Heart left ventricle (tissue), 16 donors: ENCODE measurements around the gene MIB1. TPM values are rescaled to one million over a fixed set of nuclear protein-coding genes. Genes with fewer than 3 reads are reported as not detected.

Experiments
- ATAC-seq, 4 donors: fragments of 200-7000 bp; cut with Tn5 transposase; one replicate each; pipeline ENCODE4 v1.9.1; 2020 to 2022; ENCODE audit warnings: moderate library complexity in 4 of 4, mild to moderate bottlenecking in 3 of 4, moderate number of reproducible peaks in 1 of 4
- DNase-seq, 5 donors: peaks; one replicate each; pipeline ENCODE4 v3.0.0-alpha.2; 2020
- H3K27ac ChIP-seq, 12 donors: fragments of 200-600 bp; sonication (generic) in 4 of 12; one replicate each; pipeline versions ENCODE4 v1.5.0 to v1.8.0; 2016 to 2022; ENCODE audit warnings: mild to moderate bottlenecking in 2 of 12
- H3K27me3 ChIP-seq, 9 donors: fragments of 200-600 bp; sonication (generic) in 2 of 9; one replicate each; pipeline versions ENCODE4 v1.5.1 to v1.8.0; 2016 to 2022; ENCODE audit warnings: mild to moderate bottlenecking in 3 of 9
- H3K36me3 ChIP-seq, 9 donors: fragments of 200-600 bp; sonication (generic) in 2 of 9; one replicate each; pipeline versions ENCODE4 v1.5.0 to v1.8.0; 2018 to 2022; ENCODE audit warnings: mild to moderate bottlenecking in 2 of 9
- H3K4me1 ChIP-seq, 12 donors: fragments of 200-600 bp; sonication (generic) in 4 of 12; one replicate each; pipeline versions ENCODE4 v1.5.0 to v1.8.0; 2016 to 2022; ENCODE audit warnings: mild to moderate bottlenecking in 3 of 12
- H3K4me3 ChIP-seq, 12 donors: fragments of 200-600 bp; sonication (generic) in 4 of 12; one replicate each; pipeline versions ENCODE4 v1.5.0 to v1.8.0; 2017 to 2022; ENCODE audit warnings: mild to moderate bottlenecking in 9 of 12, moderate library complexity in 4 of 12
- H3K9me3 ChIP-seq, 12 donors: fragments of 200-600 bp; sonication (generic) in 4 of 12; one replicate each; pipeline versions ENCODE4 v1.5.0 to v1.8.0; 2016 to 2022; ENCODE audit warnings: mild to moderate bottlenecking in 1 of 12
- POLR2A ChIP-seq, 2 donors: fragments of 450-650 bp; IDR thresholded peaks; one replicate each; pipeline ENCODE4 v1.6.1; 2017; ENCODE audit warnings: antibody characterized with exemption in 2 of 2, mild to moderate bottlenecking in 2 of 2, moderate library complexity in 2 of 2
- WGBS, 4 donors: extraction: QIAGEN DNeasy Blood & Tissue Kit in 2 of 4; methylation state at CpG; one replicate each; pipeline versions ENCODE4 v1.1.5 to v1.1.7; 2013 to 2018; 5-methylcytosine and 5-hydroxymethylcytosine counted together
- intact Hi-C, 10 donors: fragments of 100-400 bp; cut with DNase I; formaldehyde crosslinking; loops; one replicate each; pipeline versions ENCODE4 v1.11.1 to v1.14.2; 2022
- polyA plus RNA-seq, 2 donors: library from polyadenylated mRNA; stranded (reverse); fragments of 200-250 nt; gene quantifications; one replicate each; pipeline ENCODE4 v1.2.3, GENCODE V29; 2013
- total RNA-seq, 9 donors: library from RNA; depleted of rRNA in 2 of 9; stranded (reverse); fragments of >200 nt in 2 of 9; fragmentation: NEBNext Ultra II Directional in 3 of 9; extraction: Animal tissue kit (Norgen Biotek cat#: 25700) in 3 of 9; gene quantifications; one replicate each; pipeline versions ENCODE4 v1.1.0 to v1.2.4, GENCODE V29; 2016 to 2023
- TF ChIP-seq, protein P1 (sequence below), 12 donors: fragments of 200-600 bp; sonication (generic) in 4 of 12; IDR thresholded peaks; one replicate each; pipeline versions ENCODE4 v1.5.0 to v1.8.0; 2018 to 2022; ENCODE audit warnings: antibody characterized with exemption in 12 of 12, mild to moderate bottlenecking in 5 of 12
- donor health status: ischemic (EF 13 %, LVEDD 7.1; RV severe dilation, severe dysfunction).
- donor health status: healthy with polysubstance abuse.
- donor health status: DM: no; HTN: yes; CAD: no.
- donor health status: DM: no; HTN: no; CAD: no.
- donor health status: ischemic (EF 25% LVEDD 6.9; RV normal size, moderate dysfunction).
- donor health status: ischemic (EF 25% LVEDD 5.7; RV mildly dilated, moderate dysfunction).
- donor health status: healthy.
- donor health status: DM: yes; HTN: yes; CAD: no.
- donor health status: ischemic (EF 35%, LVEDD 5.7; RV mildly dilated, moderate dysfunction).
- donor health status: nonischemic (EF 11% LVEDD 7.7; RV severe dilation, severe dysfunction).
- donor health status: DM: yes; HTN: yes; CAD: no.
- donor health status: PGD.
- donor health status: ischemic (EF 29% LVEDD 5.4; RV normal size, mild dysfunction).
- donor health status: nonischemic (EF 23%, LVEDD 6.1; RV moderate dilation, normal function).

Gene MIB1
- total and polyA plus RNA-seq, 11 donors = 2.5 to 33.4 (median 19.5) TPM

DNA sequence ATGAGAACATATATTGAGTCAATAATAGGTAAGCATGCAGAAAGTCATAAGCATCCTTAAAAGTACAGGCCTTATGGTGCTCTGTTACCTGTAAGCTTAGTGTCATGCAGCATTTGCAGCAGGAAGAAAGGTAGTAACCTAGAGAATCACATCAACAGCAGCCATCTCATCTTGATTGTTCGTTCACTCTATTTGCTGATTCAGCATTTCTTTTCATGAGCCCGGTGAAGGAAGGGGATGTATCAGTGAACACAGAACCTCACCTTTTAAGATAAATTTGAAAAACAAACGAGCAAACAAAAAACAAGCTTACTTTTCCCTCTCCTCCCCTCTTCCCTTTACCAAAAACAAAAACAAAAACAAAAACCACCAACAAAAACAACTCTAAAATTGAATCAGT lies 89.9 kb downstream of the MIB1 start:
- H3K27me3 ChIP-seq = no peaks in the 10 kb centered on the region
- H3K36me3 ChIP-seq = peaks cover 0 to 24% (median 0%) of the 10 kb centered on the region in 9 donors
- WGBS, 4 donors = 42 to 58% (median 49%) methylated on average over 3 of the region's 3 CpGs
- ATAC-seq (no peak), DNase-seq (no peak)
- peak overlapping the region; percentile 61 to 83 (median 78) for H3K27ac ChIP-seq
- intact Hi-C loops = loop anchor here in 2 of 10 donors (5.0 to 10.0 kb wide), 2 partner anchors 128 to 226 kb away; partner anchors contain the start of genes ABHD3 (in 1 of the 2) and ESCO1 (in 1 of the 2)
- H3K4me3 ChIP-seq = peak overlapping the region; percentile 22 to 62 (median 50)
- no peaks in the 10 kb centered on the region for H3K9me3 ChIP-seq
- TF ChIP-seq, protein P1, sequence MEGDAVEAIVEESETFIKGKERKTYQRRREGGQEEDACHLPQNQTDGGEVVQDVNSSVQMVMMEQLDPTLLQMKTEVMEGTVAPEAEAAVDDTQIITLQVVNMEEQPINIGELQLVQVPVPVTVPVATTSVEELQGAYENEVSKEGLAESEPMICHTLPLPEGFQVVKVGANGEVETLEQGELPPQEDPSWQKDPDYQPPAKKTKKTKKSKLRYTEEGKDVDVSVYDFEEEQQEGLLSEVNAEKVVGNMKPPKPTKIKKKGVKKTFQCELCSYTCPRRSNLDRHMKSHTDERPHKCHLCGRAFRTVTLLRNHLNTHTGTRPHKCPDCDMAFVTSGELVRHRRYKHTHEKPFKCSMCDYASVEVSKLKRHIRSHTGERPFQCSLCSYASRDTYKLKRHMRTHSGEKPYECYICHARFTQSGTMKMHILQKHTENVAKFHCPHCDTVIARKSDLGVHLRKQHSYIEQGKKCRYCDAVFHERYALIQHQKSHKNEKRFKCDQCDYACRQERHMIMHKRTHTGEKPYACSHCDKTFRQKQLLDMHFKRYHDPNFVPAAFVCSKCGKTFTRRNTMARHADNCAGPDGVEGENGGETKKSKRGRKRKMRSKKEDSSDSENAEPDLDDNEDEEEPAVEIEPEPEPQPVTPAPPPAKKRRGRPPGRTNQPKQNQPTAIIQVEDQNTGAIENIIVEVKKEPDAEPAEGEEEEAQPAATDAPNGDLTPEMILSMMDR (IDR thresholded peaks at IDR 0.05) = no peak
- TF ChIP-seq POLR2A (IDR thresholded peaks at IDR 0.05) = no peak
- peaks cover 0 to 20% (median 3%) of the 10 kb centered on the region in 12 donors for H3K4me1 ChIP-seq

DNA sequence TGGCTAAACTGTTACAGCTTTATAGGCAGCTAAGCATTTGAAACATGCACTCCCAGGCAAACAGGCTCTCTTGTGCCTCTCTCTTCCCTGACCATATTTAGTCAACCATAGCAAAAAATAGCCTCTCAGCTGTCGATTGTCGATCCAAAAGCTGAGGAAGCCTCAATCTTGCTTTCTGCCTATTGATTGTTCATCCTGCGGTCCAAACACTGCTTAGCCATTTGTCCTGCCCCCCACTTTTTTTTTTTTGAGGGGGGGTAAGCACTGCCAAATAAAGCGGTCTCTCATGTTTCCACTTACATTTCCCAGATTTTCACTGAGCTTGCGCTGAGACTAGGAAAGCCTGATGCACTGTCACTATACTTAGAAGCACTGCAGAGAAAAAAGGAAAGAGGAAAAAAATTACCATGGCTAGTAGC lies 90.8 kb downstream of the MIB1 start:
- peaks cover 0 to 19% (median 0%) of the 10 kb centered on the region in 9 donors for H3K36me3 ChIP-seq
- intact Hi-C loops = loop anchor here in 2 of 10 donors (5.0 to 10.0 kb wide), 2 partner anchors 129 to 227 kb away; partner anchors contain the start of genes ABHD3 (in 1 of the 2) and ESCO1 (in 1 of the 2)
- H3K9me3 ChIP-seq = no peaks in the 10 kb centered on the region
- peak overlapping the region; percentile 61 to 83 (median 78) for H3K27ac ChIP-seq
- ATAC-seq (peak; percentile 55 to 86 (median 76)), DNase-seq (peak in 4 of 5 donors; percentile 35 to 65 (median 56))
- TF ChIP-seq, protein P1 (IDR thresholded peaks at IDR 0.05) = no peak
- peak in 1 of 2 donors; percentile 38 for TF ChIP-seq POLR2A (IDR thresholded peaks at IDR 0.05)
- H3K4me1 ChIP-seq = peaks cover 0 to 18% (median under 1%) of the 10 kb centered on the region in 12 donors
- WGBS, 4 donors = 38 to 52% (median 45%) methylated on average over 5 of the region's 5 CpGs
- H3K27me3 ChIP-seq = no peaks in the 10 kb centered on the region
- H3K4me3 ChIP-seq = peak overlapping the region in 11 of 12 donors; percentile 34 to 62 (median 51)

DNA sequence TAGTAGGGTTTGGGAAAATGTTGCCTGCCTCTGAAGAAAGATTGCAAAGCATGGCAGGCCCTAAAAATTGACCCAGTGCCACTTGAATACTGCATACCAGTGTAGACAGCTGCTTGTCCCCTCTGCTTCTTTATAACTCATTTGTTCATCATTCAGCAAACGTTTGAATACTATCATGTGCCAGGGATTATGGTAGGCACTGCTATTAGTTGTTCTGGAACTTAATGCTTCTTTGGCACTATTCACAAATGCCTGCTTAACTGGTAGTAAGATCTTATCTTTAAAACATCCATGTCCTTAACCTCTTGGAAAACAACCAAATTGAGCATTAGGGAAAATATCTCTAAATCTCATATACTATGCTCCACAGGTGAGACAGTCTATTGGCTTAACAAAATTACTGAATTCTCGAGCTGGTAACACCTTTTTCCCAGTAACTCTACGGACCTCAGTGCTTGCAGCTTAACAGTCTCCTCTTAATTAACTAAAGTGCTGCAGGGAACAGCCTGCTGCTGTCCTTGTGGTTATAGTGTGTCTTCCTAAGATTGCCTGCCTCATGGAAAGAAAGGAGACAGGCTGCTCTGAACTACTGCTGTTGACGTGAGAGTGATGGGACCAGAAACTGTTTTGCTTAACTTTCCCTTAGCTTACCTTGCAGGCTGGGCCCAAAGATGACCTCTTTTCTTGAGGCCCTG lies 93.2 kb downstream of the MIB1 start:
- intact Hi-C loops = loop anchor here in 2 of 10 donors (5.0 to 10.0 kb wide), 2 partner anchors 131 to 229 kb away; partner anchors contain the start of genes ABHD3 (in 1 of the 2) and ESCO1 (in 1 of the 2)
- Histone ChIP-seq H3K27ac (peak overlapping the region in 11 of 12 donors; percentile 7 to 81 (median 73)), H3K36me3 (peaks cover 0 to 15% (median 7%) of the 10 kb centered on the region in 9 donors), H3K4me3 (no peak overlapping the region), H3K27me3 (no peaks in the 10 kb centered on the region), H3K4me1 (peaks cover 0 to 18% (median 0%) of the 10 kb centered on the region in 12 donors), H3K9me3 (no peaks in the 10 kb centered on the region)
- no peak for TF ChIP-seq POLR2A (IDR thresholded peaks at IDR 0.05)
- TF ChIP-seq, protein P1 (IDR thresholded peaks at IDR 0.05) = no peak
- ATAC-seq (peak; percentile 34 to 77 (median 70)), DNase-seq (peak in 1 of 5 donors; percentile 32)
- 44 to 66% (median 61%) methylated on average over 4 of the region's 4 CpGs for WGBS, 4 donors

DNA sequence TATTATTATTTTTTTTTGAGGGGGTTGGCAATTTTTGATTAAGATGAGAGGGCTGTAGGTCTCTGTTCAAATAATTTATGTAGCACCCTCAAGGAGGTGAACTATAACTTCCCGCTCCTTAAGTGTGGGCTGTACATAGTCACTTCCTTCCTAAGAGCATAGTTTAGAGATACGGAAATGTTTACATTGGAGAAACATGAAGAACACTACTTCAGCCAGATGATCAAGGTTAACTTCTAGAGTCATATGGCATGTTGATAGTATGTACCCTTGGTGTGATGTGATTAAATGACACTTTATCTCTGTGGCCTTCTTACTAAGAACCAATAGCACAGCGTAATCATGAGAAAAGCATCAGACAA lies 93.7 kb downstream of the MIB1 start:
- ATAC-seq (no peak), DNase-seq (no peak)
- Histone ChIP-seq H3K4me1 (peaks cover 0 to 18% (median 0%) of the 10 kb centered on the region in 12 donors), H3K27ac (peak overlapping the region in 8 of 12 donors; percentile 7 to 81 (median 76)), H3K27me3 (no peaks in the 10 kb centered on the region), H3K9me3 (no peaks in the 10 kb centered on the region), H3K4me3 (no peak overlapping the region), H3K36me3 (peaks cover 0 to 15% (median 12%) of the 10 kb centered on the region in 9 donors)
- intact Hi-C loops = loop anchor here in 2 of 10 donors (5.0 to 10.0 kb wide), 2 partner anchors 132 to 229 kb away; partner anchors contain the start of genes ABHD3 (in 1 of the 2) and ESCO1 (in 1 of the 2)
- TF ChIP-seq POLR2A (IDR thresholded peaks at IDR 0.05) = no peak
- TF ChIP-seq, protein P1 (IDR thresholded peaks at IDR 0.05) = no peak
- 70 to 82% (median 75%) methylated on average over 3 of the region's 3 CpGs for WGBS, 4 donors
